Iris pigment epithelial cell (primary cell): ENCODE results near the gene ZNF592.
"Not testable (repeated sequence)": the region's sequence is repeated elsewhere in the genome, so short reads cannot be mapped to it uniquely, and the experiment has no call there.

ENCODE experiments used
- DNase-seq: peaks from one replicate; pipeline ENCODE4 v3.0.0-alpha.2; 2011; ENCODE audit warnings: low read depth

The ZNF592 gene

DNA sequence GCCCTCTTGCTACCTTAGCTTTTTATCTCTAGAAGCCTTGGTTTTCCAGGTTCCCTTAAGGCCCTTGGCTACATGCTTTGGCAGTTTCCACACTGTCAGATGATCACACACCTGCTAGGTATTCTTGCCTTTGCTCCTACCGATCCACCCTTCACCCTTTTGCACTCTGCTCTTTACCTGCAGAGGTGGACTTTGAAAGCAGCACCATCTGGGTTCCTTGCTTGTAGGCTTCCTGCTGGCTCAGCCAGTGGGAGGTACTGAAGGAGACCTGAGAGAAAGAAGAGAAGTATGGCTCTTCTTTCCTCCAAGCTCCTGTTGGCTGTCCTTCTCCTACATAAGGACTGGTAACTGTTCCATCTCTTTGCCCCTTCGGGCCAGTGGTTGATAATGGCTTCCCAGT lies 7.3 kb upstream of the ZNF592 start:
- no peak for DNase-seq

DNA sequence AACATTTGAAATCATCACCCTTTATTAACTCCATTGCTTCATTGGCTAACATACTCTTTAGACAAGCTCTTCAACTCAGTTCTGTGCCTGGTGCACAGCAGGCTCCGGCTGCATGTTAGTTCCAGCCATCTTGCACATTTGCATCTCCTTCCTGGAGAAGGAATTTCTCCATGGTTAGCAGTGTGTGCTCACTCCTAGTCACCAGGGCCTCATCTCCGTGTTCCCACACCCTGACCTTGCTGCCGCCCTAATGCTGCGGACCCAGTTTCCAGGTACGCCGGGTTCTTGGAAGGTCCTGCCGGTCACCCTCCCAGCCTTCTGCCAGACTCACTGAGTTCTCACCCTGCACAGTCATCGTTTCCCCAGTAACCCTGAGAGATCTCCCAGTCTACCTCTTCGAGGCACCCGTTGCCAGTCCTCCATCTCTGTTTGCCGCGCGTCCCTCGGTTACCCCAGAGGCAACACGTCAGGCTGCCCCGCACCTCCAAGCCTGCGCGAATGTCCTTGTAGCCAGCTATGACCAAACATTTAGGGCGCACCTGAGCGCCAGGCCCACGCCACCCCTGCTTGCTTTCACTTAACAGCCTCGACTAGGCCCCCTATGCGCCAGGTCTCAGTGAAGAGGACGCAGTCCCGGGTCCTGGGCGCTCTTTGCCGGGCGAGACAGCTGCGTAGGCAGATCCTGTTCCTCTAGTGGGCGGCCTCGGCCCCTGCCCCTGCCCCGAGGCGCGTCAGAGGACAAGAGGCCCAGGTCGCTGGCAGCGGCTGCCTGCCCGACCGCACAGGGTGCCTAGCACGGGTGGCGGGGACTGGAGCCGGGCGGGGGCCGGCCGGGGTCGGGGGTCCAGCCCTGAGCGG lies 747 bp upstream of the ZNF592 start:
- DNase-seq: peak; percentile 72

DNA sequence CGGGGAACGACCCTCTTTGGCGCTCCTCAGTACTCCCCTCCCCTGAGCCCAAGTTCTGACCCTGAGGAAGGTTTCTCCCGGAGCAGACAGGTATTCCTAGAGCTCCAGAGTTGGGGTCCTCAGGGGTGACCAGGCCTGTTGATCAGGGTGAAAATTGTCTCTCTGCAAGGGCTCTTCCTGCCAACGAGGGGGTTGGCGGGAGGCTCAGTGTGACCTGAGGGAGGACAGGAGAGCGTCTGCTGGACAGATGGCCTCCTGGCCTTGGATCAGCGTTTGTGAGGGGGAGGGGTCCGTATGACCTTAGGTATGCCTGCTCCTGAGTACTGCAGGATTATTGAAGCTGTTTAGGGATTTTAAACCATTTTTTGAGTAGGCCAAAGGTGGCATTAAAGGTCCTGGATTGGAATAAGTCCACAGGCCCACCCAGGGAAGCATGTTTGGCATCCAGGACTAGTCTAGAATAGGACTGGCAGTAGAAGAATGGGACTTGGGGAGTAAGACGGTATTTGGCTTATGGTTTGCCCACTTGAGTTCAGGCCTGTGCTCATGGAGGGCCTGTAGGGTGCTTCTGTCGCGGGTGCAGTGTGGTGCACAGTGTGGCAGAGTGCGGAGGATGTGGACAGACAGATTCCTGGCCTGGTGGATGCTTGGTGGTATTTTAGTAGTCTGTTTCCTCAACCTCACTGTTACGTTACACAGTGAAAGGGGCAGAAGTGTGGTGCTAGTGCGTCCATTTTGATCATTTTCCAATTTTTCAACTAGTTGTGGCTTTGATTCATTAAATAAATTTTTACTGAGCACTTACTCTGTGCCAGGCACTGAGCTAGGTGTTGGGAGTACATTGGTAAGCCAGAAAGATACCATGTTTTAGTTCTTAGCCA lies 959 bp downstream of the ZNF592 start:
- peak; percentile 27 for DNase-seq

DNA sequence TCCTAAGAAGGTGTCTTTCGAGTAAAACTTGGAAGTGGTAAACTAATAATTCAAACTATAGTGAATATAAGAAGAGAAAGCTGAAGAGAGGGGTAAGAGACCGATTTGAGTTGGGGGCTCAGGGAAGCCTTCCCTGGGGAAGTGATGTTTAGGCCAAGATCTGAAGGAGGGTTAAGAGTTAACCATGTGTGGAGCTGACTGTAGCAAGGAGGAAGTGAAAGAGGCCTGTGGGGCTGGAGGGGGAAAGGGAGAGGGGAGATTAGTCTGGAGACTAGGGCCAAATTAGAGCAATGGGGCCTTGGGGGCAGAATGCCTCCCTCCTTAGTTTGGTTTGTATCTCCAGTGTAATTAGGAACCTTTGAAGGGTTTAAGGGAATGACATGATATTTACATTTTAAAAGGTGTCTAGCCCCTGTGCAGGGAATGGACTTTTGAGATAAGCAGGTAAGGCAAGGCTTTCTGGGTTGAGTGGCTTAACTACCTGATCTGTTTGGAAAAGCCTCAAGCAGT lies 2.2 kb downstream of the ZNF592 start:
- no peak for DNase-seq

DNA sequence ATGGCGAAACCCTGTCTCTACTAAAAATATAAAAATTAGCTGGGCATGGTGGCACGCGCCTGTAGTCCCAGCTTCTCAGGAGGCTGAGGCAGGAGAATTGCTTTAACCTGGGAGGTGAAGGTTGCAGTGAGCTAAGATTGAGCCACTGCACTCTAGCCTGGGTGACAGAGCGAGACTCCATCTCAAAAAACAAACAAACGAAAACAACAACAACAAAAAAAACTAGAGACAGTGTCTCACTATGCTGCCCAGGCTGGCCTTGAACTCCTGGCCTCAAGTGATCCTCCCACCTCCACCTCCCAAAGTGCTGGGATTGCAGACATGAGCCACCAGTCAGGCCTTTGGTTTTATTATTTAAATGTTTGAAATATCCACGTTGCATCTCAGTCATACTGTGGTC lies 3.3 kb downstream of the ZNF592 start:
- not testable (repeated sequence) for DNase-seq

DNA sequence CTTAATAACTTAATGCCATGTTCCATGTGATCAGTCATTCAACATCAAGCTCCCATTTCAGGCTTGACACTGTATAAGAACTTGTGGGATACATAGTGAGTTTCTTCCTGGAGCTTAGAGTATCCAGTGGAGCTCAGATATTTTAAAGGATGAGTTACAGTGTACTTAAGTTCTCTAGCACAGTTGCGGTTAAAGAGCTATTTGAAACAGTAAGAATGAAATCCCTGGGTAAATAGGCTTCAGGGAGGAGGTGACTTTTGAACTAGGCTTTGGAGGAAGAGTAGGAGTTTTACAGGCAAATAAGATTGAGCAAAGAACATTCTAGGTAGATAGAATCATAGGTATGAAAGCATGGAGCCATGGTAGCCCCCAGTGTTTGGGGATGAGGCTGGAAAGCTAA lies 3.8 kb downstream of the ZNF592 start:
- no peak for DNase-seq

DNA sequence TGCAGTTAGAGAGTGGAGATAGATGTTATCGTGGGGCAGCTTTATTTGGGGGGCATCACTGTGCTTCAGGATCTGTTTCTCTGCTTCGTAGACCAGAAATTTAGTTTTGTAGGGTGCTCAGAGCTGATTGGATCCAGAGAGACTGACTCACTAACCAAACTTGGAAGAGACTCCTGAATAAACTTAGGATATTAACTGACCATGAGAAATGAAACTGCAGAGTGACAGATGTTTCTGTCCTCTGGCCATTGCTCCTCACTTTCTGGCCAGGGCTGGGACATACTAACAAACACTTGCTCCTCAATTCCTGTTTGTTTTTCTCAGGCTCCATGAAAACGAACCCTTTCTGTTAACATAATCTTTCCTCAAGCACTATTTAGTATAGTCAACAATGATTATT lies 4.3 kb downstream of the ZNF592 start:
- DNase-seq: peak; percentile 45

DNA sequence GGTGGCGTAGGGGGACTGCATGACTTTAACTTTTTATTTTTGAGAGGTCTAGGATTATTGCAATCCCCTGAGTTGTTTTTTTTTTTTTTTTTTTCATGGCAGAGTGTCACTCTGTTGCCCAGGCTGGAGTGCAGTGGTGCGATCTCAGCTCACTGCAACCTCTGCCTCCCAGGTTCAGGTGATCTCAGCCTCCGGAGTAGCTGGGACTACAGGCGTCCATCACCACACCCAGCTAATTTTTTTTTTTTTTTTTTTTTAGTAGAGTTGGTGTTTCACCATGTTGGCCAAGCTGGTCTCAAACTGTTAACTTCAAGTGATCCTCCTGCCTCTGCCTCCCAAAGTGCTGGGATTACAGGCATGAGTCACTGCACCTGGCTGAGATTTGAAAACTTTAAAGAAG lies 6.5 kb downstream of the ZNF592 start:
- not testable (repeated sequence) for DNase-seq

DNA sequence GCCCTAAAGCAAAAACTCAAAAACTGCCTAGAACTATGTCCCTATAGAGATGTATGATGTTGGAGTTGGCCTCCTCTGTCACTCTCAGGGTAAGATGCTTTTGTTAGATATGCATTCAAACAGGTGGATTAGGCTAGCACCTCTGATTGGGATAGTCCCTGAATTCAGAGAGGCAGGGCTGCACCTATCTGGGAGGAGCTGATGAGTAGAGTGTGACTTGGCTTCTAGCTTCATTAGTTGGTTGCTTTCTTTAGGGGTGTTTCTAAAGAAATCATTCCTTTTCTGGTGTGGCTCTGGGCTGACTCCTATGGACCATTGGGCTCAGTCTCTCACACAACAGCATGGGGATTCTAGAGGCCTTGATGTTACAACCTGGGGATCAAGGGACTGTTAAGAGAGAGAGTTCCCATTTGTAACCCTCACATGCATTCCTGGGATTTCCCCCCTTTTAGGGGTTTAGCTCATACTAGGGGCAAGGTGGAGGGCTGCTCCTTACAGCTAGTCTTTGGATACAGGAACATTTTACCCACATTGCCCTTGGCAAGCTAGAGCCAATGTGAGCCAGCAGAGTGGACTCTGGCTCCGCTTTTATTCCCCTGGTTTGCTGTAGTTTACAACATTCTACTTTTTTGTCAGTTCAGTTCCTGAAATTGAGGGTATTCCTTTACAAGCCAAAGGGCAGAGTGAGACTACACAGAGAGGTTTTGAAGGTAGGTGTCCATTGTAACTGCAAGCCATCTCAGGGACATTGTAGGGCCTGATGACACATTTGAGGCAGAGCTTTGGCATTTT lies 7.5 kb downstream of the ZNF592 start:
- no peak for DNase-seq

DNA sequence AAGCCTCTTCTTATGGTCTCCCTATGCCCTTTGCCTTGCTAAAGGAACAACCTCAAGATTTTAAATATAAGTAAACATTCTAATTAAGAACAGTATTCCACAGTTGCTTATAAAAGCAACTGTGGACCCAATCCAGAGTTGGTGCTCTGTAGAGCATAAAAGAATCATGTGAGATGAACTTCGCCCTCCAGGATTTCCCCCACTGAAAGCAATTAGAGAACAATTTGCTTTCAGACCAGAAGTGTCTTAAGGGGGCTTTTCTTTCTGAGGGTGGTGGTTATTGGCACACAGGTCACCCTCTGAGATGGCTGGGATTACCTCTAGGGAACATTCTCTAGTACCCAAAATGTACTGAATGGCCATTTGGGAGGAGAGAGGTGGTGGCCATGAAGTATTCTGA lies 10.6 kb downstream of the ZNF592 start:
- DNase-seq: no peak

DNA sequence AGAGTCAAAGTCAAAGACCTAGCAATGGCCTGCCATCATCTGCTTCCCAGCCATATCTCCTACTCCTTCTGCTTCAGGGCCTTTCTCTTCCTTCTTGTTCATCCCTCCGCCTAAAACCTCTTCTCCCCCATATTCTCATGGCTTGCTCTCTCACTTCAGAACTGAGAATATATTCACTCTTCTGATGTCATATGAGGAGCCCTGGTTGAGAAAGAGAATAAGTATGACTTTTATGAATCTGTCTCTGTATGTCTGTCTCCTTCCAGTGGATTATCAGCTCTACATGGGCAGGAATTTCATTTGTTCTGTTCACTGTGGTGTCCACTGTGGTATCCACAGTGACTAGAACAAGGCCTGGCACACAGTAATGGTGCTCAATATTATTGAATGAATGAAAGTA lies 11.8 kb downstream of the ZNF592 start:
- DNase-seq: no peak

DNA sequence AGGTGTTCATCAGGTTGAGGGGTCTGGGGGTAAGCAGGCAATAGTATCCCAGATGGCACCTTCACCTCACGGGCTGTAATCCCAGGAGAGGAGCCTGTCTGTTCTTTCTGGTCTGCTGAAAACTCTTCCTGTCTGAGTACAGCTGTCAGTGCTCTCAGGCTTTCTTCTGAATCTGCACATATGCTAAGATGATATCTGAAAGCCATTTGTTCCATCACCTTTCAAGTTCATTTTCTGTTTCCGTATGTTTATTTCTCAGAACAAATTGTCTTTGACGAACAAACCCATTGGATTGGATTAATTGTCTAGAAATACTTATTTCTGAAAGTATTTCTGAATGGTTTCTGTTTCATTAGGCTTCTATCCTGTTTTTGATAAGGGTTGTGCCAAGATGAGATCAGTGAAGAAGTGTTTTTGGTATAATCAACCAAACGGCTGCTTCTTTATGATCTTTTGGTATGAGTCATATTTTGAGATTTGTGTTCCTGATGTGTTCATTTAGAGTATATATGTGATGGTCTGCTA lies 13.3 kb downstream of the ZNF592 start:
- DNase-seq: peak; percentile 25

DNA sequence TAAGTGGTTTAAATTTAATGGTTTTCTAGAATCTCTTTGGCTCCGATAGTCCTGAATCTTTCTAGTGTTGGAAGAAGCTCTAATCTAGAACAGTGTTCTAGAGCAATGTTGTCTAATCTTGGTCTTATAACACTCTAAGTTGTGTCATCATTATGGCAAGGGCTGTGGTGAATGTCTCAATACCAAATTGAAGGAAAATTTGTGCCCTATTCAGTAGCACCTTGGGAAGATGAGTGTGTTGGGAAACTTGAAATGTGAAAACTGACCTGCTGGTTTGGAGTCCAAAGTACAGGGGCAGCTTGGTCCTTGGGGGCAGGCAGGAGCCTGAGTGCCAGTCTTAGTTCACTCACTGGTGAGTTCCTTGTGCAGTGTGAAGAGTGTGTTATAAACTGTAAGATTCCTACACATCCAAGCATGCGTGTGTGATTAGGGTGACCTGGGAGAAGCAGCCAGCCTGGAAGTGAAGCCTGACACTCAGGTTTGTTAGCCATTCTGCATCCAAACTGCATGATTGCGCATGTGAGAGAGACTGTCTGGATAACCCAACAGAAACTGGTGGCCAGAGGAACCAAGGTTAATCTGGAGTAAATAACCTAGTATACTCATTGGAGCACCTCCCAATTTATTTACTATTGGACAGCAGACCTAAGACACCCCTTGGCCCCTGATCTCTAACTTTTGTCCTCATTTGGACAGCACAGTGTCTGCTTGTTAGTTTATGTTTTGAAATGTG lies 14.6 kb downstream of the ZNF592 start:
- DNase-seq: no peak

DNA sequence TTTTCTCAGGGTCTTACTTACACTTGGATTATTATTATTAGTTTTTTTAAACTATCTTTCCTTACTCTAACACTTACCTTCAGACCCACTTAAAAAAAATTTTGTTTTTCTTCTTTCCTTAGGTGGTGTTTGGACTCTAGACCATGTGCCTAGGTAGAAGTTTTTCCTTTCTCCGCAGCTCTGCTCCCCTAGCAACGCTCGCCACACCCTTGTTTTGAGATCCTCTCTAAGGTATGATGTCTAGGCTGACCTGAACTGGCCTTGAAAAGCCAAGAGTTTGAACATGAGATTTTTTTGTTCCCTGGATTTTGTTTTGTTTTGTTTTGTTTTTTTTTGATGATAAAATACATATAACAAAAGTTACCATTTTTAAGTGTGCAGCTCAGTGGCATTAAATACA lies 16.2 kb downstream of the ZNF592 start:
- DNase-seq: no peak

DNA sequence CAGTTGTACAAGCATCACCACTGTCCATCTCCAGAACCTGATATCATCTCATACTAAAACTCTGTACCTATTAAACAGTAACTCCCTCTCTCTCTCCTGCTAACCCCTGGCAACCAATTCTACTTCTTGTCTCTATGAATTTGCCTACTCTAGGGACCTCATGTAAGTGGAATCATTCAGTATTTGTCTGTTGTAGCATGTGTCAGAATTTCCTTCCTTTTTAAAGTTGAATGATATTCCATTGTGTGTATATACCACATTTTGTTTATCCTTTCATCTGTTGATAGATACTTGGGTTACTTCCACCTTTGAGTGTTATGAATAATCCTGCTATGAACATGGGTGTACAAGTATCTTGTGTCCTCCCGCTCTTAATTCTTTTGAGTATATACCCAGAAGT lies 16.6 kb downstream of the ZNF592 start:
- no peak for DNase-seq

DNA sequence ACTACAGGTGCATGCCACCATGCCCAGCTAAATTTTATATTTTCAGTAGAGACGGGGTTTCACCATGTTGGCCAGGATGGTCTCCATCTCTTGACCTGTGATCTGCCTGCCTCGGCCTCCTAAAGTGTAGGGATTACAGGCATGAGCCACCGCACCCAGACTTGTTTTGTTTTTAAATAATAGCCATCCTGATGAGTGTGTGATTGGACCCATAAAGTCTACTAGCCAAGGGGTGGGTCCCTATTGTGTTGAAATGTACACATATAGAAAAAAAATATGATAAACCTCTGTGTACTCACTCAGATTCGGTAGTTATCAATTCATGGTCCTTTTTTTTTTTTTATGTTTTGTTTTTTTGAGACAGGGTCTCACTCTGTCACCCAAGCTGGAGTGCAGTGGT lies 17.3 kb downstream of the ZNF592 start:
- DNase-seq: no peak

DNA sequence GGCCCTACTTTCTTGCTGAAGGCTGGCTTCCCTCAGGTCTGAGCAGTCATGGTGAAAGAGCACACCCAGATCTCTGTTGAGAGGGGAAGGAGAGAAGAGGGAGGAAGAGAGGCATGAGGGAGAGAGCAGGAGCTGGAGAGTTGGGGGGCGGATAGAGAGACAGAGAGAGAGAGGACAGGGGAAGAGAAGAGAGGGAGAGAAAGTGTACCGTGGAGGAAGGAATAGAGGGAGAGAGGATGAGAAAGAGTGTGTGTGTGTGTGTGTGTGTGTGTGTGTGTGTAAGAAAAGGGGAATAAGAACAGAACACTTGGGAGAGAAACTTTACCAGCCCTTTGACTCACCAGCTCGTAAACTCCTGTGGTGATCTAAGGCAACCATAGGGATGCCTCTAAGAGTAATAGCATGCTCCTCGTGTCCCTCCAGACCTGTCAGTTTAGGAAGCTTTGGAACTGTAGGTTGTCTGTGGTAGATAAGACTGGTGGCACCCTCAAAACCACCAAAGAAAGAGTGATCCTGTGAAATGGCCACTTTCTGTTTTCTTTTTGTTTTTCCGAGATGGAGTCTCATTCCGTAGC lies 18.2 kb downstream of the ZNF592 start:
- DNase-seq: no peak

DNA sequence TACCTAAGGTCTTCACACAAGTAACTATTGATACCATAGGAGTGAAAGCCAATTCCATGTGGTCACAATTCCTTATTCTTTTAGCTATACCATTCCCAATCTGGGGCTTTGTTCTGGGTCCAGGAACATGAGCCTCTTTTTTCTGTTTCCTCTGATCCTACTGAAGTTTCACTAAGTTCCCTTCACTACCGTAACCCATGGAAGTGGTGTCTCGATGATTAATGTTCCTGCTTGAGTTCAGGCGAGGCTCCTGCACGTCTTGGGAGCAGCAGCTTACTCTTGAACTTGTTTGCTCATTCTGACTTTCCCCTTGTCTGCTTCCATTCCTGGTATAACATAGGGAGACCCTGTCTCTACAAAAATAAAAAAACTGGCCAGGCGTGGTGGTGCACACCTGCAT lies 23.6 kb downstream of the ZNF592 start:
- DNase-seq: no peak

DNA sequence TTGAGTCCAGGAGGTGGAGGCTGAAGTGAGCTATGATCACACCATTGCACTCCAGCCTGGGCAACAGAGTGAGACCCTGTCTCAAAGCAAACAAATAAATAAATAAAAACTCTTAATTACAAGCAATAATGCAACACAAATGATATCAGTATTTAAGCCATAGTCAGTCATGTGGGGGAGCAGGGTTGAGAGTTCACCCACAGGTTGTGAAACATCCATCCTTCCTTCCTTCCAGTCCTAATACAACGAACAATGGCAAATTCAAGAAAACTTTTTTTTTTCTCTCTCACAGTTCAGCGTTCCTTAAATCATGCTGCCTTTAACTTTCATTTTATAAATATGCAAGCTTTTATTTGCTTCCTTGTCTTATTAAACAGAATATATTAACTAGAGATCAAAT lies 24.1 kb downstream of the ZNF592 start:
- DNase-seq: peak; percentile 17

DNA sequence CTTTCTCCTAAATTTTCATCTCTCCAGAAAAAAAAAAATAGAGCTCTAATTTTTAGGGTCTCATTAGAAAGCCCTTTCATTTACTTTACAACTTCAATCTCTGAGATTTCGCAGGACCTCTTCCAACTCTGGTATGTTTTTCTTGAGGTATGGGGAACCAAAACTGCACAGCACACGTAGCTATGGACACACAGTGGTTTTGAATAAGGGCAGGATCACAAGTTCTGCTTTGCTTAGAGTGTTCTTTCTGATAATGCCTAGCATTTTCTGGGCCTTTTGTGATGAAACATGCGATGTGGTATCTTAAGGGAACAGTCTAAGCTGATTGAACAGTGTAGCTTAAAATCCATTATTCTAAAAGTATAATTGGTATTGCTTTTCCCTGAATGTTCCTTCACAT lies 25.3 kb downstream of the ZNF592 start:
- no peak for DNase-seq

DNA sequence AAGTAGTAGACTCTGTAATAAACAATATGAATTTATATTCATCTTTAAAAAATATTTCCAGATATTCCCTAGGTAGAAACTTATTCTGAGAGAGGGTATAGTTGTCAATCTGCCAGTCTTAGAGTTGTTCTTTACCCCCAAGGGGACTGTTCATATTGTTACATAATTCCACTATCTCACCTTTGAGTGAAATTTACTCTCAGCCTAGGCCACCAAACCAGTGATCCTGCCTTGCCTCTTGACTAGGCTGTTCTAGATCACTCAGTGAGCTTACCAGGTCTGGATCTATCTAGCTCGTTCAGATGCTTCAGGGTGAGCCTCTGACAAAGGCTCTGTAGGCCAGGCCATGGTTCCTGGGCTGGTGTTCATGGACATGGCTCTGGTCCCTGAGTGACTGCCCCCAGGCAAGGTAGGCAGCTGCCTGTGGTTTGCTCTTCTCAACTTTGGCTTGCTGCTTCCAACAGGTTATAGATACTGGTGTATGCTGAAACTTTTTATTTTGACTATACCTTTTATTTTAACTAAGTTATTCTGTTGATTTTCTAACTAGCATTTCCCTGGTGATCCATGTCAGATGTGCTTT lies 27.6 kb downstream of the ZNF592 start:
- no peak for DNase-seq
